Measurements from ENCODE around the gene C19orf25. TPM values are rescaled to one million over a fixed set of nuclear protein-coding genes. Genes with fewer than 3 reads are reported as not detected.
A peak's percentile ranks its signal among the peaks of the same experiment; 100 is the strongest.

C19orf25 gene
- total RNA-seq, 1 donor from 2014 or later = 28.5 TPM

GRCh38 chr19:1438933-1439354 lies 40.1 kb downstream of the C19orf25 start:
- Histone ChIP-seq H3K27ac (peak overlapping the region; percentile 92), H3K27me3 (ENCODE audit: low read depth) (no peaks in the 10 kb centered on the region), H3K9me3 (no peaks in the 10 kb centered on the region), H3K36me3 (peaks cover 59% of the 10 kb centered on the region), H3K4me3 (peak overlapping the region; percentile 98), H3K4me1 (peaks cover 20% of the 10 kb centered on the region)
- no peak for TF ChIP-seq CTCF (IDR thresholded peaks at IDR 0.05)
- DNase-seq = no peak
- intact Hi-C loops (cut with DNase I) = no loop called here
- ATAC-seq = peak in 1 of 2 donors; percentile 1

- ATAC-seq (peak; percentile 96), DNase-seq (peak; percentile 96)
- TF ChIP-seq CTCF (IDR thresholded peaks at IDR 0.05) = peak; percentile 96
- H3K9me3 ChIP-seq = no peaks in the 10 kb centered on the region
- intact Hi-C loops (cut with DNase I) = no loop called here
- peaks cover 20% of the 10 kb centered on the region for H3K4me1 ChIP-seq
- peak within 1 kb of the TSS; percentile 92 for H3K27ac ChIP-seq
- H3K36me3 ChIP-seq = peaks cover 66% of the 10 kb centered on the region
- H3K4me3 ChIP-seq = peak within 1 kb of the TSS; percentile 98
- no peaks in the 10 kb centered on the region for H3K27me3 ChIP-seq (ENCODE audit: low read depth)
Observed at GRCh38 chr19:1438035-1438932, 40.7 kb downstream of the C19orf25 start, which contains the start of gene RPS15. Gene RPS15, plus strand, starts transcription at chr19:1438396. Its CDS starts 30 bp downstream, at chr19:1438426.

GRCh38 chr19:1437609-1438008 lies 41.4 kb downstream of the C19orf25 start:
- intact Hi-C loops (cut with DNase I) = no loop called here
- H3K9me3 ChIP-seq = no peaks in the 10 kb centered on the region
- H3K27ac ChIP-seq = peak overlapping the region; percentile 92
- H3K36me3 ChIP-seq = peaks cover 66% of the 10 kb centered on the region
- no peak for TF ChIP-seq CTCF (IDR thresholded peaks at IDR 0.05)
- ATAC-seq (no peak), DNase-seq (no peak)
- peaks cover 20% of the 10 kb centered on the region for H3K4me1 ChIP-seq
- H3K27me3 ChIP-seq (ENCODE audit: low read depth) = no peaks in the 10 kb centered on the region
- peak overlapping the region; percentile 98 for H3K4me3 ChIP-seq

GRCh38 chr19:1435378-1435989 lies 43.5 kb downstream of the C19orf25 start:
- intact Hi-C loops (cut with DNase I) = no loop called here
- Histone ChIP-seq H3K4me1 (peaks cover 20% of the 10 kb centered on the region), H3K27ac (no peak overlapping the region), H3K4me3 (no peak overlapping the region), H3K9me3 (no peaks in the 10 kb centered on the region), H3K36me3 (peaks cover 66% of the 10 kb centered on the region), H3K27me3 (ENCODE audit: low read depth) (no peaks in the 10 kb centered on the region)
- DNase-seq (no peak), ATAC-seq (no peak)
- no peak for TF ChIP-seq CTCF (IDR thresholded peaks at IDR 0.05)

GRCh38 chr19:1434577-1435060 lies 44.4 kb downstream of the C19orf25 start:
- Histone ChIP-seq H3K27ac (no peak overlapping the region), H3K36me3 (peaks cover 66% of the 10 kb centered on the region), H3K27me3 (ENCODE audit: low read depth) (no peaks in the 10 kb centered on the region), H3K4me1 (peaks cover 13% of the 10 kb centered on the region), H3K9me3 (no peaks in the 10 kb centered on the region), H3K4me3 (no peak overlapping the region)
- no peak for ATAC-seq
- intact Hi-C loops (cut with DNase I) = no loop called here
- no peak for DNase-seq
- TF ChIP-seq CTCF (IDR thresholded peaks at IDR 0.05) = no peak

Data from lower lobe of right lung (tissue), 2 donors.